Spleen (tissue), 11 donors: ENCODE results near the gene FNBP1L. TPM values are rescaled to one million over a fixed set of nuclear protein-coding genes. Genes with fewer than 3 reads are reported as not detected.
"Not testable (repeated sequence)": the region's sequence is repeated elsewhere in the genome, so short reads cannot be mapped to it uniquely, and the experiment has no call there.

Source experiments
- DNase-seq: peaks from one replicate; pipeline ENCODE4 v3.0.0-alpha.2; 2020
- H3K27ac ChIP-seq, 8 donors: fragments of 200-600 bp; sonication (generic) in 7 of 8; 1 replicate in 4 of 8; 2 replicates in 4 of 8; pipeline versions ENCODE4 v1.5.0 to v1.8.0; 2016 to 2021; ENCODE audit warnings: inconsistent platforms in 4 of 8, mild to moderate bottlenecking in 4 of 8, moderate library complexity in 1 of 8
- H3K27me3 ChIP-seq, 7 donors: fragments of 200-600 bp; sonication (generic) in 6 of 7; replicated peaks in 1 of 7; 1 replicate in 4 of 7; 2 replicates in 3 of 7; pipeline versions ENCODE4 v1.5.0 to v1.8.0; 2016 to 2021; ENCODE audit warnings: inconsistent platforms in 3 of 7, mild to moderate bottlenecking in 1 of 7
- H3K36me3 ChIP-seq, 6 donors: fragments of 200-600 bp; sonication (generic) in 5 of 6; 1 replicate in 4 of 6; 2 replicates in 2 of 6; pipeline versions ENCODE4 v1.5.0 to v1.8.0; 2016 to 2021; ENCODE audit warnings: inconsistent platforms in 2 of 6
- H3K4me1 ChIP-seq, 6 donors: fragments of 200-600 bp; sonication (generic) in 5 of 6; 1 replicate in 3 of 6; 2 replicates in 3 of 6; pipeline versions ENCODE4 v1.5.0 to v1.8.0; 2016 to 2021; ENCODE audit warnings: inconsistent platforms in 3 of 6
- H3K4me3 ChIP-seq, 8 donors: fragments of 200-600 bp; sonication (generic) in 7 of 8; 1 replicate in 4 of 8; 2 replicates in 4 of 8; pipeline versions ENCODE4 v1.5.0 to v1.8.0; 2016 to 2021; ENCODE audit warnings: inconsistent platforms in 4 of 8, mild to moderate bottlenecking in 4 of 8, moderate library complexity in 2 of 8
- H3K9me3 ChIP-seq, 8 donors: fragments of 200-600 bp; sonication (generic) in 7 of 8; 1 replicate in 4 of 8; 2 replicates in 4 of 8; pipeline versions ENCODE4 v1.5.0 to v1.8.0; 2016 to 2021; ENCODE audit warnings: inconsistent platforms in 4 of 8
- CTCF ChIP-seq, 11 experiments: fragments of 200-600 bp in 7 of 11; fragments of 450-650 bp in 4 of 11; sonication (generic) in 4 of 11; IDR thresholded peaks in 8 of 11; conservative IDR thresholded peaks in 3 of 11; 1 replicate in 7 of 11; 2 replicates in 4 of 11; pipeline versions ENCODE4 v1.4.0 to v1.8.0; 2016 to 2021; ENCODE audit warnings: antibody characterized with exemption in 11 of 11, inconsistent platforms in 4 of 11, mild to moderate bottlenecking in 1 of 11
- POLR2A ChIP-seq, 3 donors: fragments of 450-650 bp; IDR thresholded peaks; one replicate each; pipeline ENCODE4 v1.5.1; 2017; ENCODE audit warnings: antibody characterized with exemption in 3 of 3, mild to moderate bottlenecking in 1 of 3
- POLR2AphosphoS5 ChIP-seq, 3 donors: sonication (generic); formaldehyde crosslinking; IDR thresholded peaks; one replicate each; pipeline ENCODE4 v1.5.1; 2017; ENCODE audit warnings: antibody characterized with exemption in 3 of 3
- WGBS, 5 donors: extraction: QIAGEN DNeasy Blood & Tissue Kit in 3 of 5; methylation state at CpG; one replicate each; pipeline versions ENCODE4 v1.1.5 to v1.1.7; 2013 to 2018; 5-methylcytosine and 5-hydroxymethylcytosine counted together
- intact Hi-C: fragments of 100-400 bp; cut with DNase I; formaldehyde crosslinking; loops from one replicate; pipeline ENCODE4 v1.15.0; 2023; ENCODE audit warnings: low total_unique reads
- polyA plus RNA-seq, 3 donors: library from polyadenylated mRNA; stranded (reverse); fragments of 200-250 nt; gene quantifications; one replicate each; pipeline ENCODE4 v1.2.1, GENCODE V29; 2013
- total RNA-seq, 7 donors: library from RNA; depleted of rRNA in 3 of 7; stranded (reverse); fragments of >200 nt in 3 of 7; fragmentation: NEBNext Ultra II Directional in 4 of 7; extraction: Animal tissue kit (Norgen Biotek cat#: 25700) in 4 of 7; gene quantifications; one replicate each; pipeline versions ENCODE4 v1.1.0 to v1.2.1, GENCODE V29; 2016 to 2021
- donor health status: healthy with polysubstance abuse.
- donor health status: DM: no; HTN: no; CAD: no; lungs with moderate emphysema.
- donor health status: DM: no; HTN: no; CAD: no.
- donor health status: Bipolar disorder and iron deficiency.
- donor health status: healthy.
- donor health status: DM: no; HTN: no; CAD: no.
- donor health status: DM: yes; HTN: yes; CAD: no.

FNBP1L gene
- total and polyA plus RNA-seq, 10 donors, result 1.5 to 10.0 (median 5.5) TPM

GRCh38 chr1:93463960-93464359 lies 16.0 kb downstream of the FNBP1L start:
- no peaks in the 10 kb centered on the region for H3K4me1 ChIP-seq
- intact Hi-C loops, result no loop called here
- no peak overlapping the region for H3K27ac ChIP-seq
- TF ChIP-seq CTCF (IDR thresholded peaks at IDR 0.05 in 8 of 11, conservative IDR thresholded peaks at IDR 0.05 in 3 of 11), result no peak
- TF ChIP-seq POLR2A (IDR thresholded peaks at IDR 0.05), result no peak
- no peak for TF ChIP-seq POLR2AphosphoS5 (IDR thresholded peaks at IDR 0.05)
- no peaks in the 10 kb centered on the region for H3K27me3 ChIP-seq
- peaks cover 0 to 22% (median 5%) of the 10 kb centered on the region in 8 donors for H3K9me3 ChIP-seq
- no peak for DNase-seq
- no peaks in the 10 kb centered on the region for H3K36me3 ChIP-seq
- WGBS, 5 donors, result 79 to 92% (median 88%) methylated on average over 1 of the region's 1 CpG
- no peak overlapping the region for H3K4me3 ChIP-seq

DNA sequence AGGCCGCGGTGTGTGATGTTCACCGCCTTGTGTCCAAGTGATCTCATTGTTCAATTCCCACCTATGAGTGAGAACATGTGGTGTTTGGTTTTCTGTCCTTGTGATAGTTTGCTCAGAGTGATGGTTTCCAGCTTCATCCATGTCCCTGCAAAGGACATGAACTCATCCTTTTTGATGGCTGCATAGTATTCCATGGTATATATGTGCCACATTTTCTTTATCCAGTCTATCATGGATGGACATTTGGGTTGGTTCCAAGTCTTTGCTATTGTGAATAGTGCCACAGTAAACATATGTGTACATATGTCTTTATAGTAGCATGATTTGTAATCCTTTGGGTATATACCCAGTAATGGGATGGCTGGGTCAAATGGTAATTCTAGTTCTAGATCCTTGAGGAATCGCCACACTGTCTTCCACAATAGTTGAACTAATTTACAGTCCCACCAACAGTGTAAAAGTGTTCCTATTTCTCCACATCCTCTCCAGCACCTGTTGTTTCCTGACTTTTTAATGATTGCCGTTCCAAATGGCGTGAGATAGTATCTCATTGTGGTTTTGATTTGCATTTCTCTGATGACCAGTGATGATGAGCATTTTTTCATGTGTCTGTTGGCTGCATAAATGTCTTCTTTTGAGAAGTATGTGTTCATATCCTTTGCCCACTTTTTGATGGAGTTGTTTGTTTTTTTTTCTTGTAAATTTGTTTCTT lies 17.6 kb downstream of the FNBP1L start:
- H3K27ac ChIP-seq, H3K4me1 ChIP-seq, H3K36me3 ChIP-seq, H3K27me3 ChIP-seq, DNase-seq, intact Hi-C loops, H3K4me3 ChIP-seq: not testable (repeated sequence)
- H3K9me3 ChIP-seq, result peaks cover 0 to 22% (median 5%) of the 10 kb centered on the region in 8 donors
- 67 to 94% (median 74%) methylated on average over 5 to 6 of the region's 6 CpGs for WGBS, 5 donors

- 93 to 100% (median 99%) methylated on average over 4 of the region's 4 CpGs for WGBS, 5 donors
- Histone ChIP-seq H3K4me1 (no peaks in the 10 kb centered on the region), H3K36me3 (no peaks in the 10 kb centered on the region), H3K27ac (no peak overlapping the region), H3K9me3 (peaks cover 0 to 22% (median 5%) of the 10 kb centered on the region in 8 donors), H3K27me3 (no peaks in the 10 kb centered on the region), H3K4me3 (no peak overlapping the region)
- TF ChIP-seq POLR2AphosphoS5 (IDR thresholded peaks at IDR 0.05) (no peak), POLR2A (IDR thresholded peaks at IDR 0.05) (no peak), CTCF (IDR thresholded peaks at IDR 0.05 in 8 of 11, conservative IDR thresholded peaks at IDR 0.05 in 3 of 11) (no peak)
- no peak for DNase-seq
- intact Hi-C loops, result no loop called here
These were observed 19.7 kb downstream of the FNBP1L start for GRCh38 chr1:93467606-93468005.

DNA sequence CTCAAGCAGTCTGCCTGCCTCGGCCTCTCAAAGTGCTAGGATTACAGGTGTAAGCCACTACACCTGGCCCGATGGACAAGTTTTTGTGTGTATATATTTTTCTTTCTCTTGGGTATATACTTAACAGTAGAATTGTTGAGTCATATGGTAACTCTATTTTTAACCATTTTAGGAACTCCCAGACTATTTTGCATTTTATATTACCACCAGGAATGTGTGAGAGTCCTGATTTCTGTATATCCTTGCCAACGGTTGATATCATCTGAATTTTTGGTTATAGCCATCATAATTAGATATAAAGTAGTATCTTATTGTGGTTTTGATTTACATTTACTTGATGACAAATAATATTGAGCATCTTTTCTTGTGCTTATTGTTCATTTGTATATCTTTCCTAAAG lies 20.7 kb downstream of the FNBP1L start:
- no peak for DNase-seq
- Histone ChIP-seq H3K27ac (no peak overlapping the region), H3K36me3 (no peaks in the 10 kb centered on the region), H3K4me3 (no peak overlapping the region), H3K4me1 (no peaks in the 10 kb centered on the region), H3K27me3 (no peaks in the 10 kb centered on the region), H3K9me3 (peaks cover 0 to 22% (median 5%) of the 10 kb centered on the region in 8 donors)
- intact Hi-C loops, result no loop called here
- no peak for TF ChIP-seq CTCF (IDR thresholded peaks at IDR 0.05 in 8 of 11, conservative IDR thresholded peaks at IDR 0.05 in 3 of 11)
- no peak for TF ChIP-seq POLR2A (IDR thresholded peaks at IDR 0.05)
- no peak for TF ChIP-seq POLR2AphosphoS5 (IDR thresholded peaks at IDR 0.05)
- WGBS, 5 donors, result 83 to 97% (median 92%) methylated on average over 3 of the region's 3 CpGs

- H3K27me3 ChIP-seq, H3K36me3 ChIP-seq, H3K4me1 ChIP-seq, DNase-seq, H3K4me3 ChIP-seq, intact Hi-C loops, H3K27ac ChIP-seq: not testable (repeated sequence)
- H3K9me3 ChIP-seq, result peaks cover 0 to 17% (median 3%) of the 10 kb centered on the region in 8 donors
- 95 to 99% (median 97%) methylated on average over 3 of the region's 3 CpGs for WGBS, 5 donors
These were observed 21.3 kb downstream of the FNBP1L start for GRCh38 chr1:93469223-93469622.
